ENCODE results near the gene CDC42BPB.

DNA sequence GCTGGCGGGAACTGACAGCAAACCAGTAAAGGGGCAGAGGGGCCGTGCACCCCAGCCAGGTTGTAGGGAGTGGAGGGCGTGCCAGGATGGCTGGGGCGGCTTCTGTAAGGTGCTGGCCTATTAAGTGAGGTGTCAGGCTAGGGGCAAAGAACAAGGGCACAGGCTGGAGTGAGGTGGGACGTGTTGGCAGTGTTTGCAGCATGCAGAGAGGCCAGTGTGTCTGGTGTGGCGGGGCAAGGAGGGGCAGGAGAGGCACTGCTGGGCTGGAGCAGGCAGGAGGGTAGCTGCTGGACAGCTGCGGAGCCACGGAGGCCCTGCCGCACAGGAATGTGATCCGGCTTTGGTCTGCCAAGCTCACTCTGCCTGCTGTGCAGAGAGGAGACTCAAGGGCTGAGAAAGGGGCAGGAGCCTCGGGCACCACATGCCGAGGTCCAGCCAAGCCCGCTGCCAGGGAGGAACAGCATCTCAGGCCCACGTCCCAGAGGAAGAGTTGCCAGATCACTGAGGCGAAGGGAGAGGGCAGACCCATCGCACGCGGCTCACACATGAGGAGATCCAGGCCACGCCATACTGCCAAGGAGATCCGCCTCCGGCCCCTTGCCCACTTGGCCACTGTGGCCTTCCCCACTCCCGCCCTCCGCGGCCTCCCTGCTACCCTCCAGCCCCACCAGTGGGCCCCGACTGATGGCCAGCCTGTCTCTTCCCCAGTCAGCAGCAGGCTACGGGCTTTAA, 88.1 kb downstream of the CDC42BPB start:
- TF ChIP-seq, protein P1, sequence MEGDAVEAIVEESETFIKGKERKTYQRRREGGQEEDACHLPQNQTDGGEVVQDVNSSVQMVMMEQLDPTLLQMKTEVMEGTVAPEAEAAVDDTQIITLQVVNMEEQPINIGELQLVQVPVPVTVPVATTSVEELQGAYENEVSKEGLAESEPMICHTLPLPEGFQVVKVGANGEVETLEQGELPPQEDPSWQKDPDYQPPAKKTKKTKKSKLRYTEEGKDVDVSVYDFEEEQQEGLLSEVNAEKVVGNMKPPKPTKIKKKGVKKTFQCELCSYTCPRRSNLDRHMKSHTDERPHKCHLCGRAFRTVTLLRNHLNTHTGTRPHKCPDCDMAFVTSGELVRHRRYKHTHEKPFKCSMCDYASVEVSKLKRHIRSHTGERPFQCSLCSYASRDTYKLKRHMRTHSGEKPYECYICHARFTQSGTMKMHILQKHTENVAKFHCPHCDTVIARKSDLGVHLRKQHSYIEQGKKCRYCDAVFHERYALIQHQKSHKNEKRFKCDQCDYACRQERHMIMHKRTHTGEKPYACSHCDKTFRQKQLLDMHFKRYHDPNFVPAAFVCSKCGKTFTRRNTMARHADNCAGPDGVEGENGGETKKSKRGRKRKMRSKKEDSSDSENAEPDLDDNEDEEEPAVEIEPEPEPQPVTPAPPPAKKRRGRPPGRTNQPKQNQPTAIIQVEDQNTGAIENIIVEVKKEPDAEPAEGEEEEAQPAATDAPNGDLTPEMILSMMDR (IDR thresholded peaks at IDR 0.05; ENCODE audit: low read depth, low read length) = no peak
- TF ChIP-seq EZH2phosphoT487 (IDR thresholded peaks at IDR 0.05; ENCODE audit: low read depth) = no peak

All from OCI-LY3 (cell line).